GM08714 (cell line): ENCODE measurements around the gene CR1.
"Not testable (repeated sequence)": the region's sequence is repeated elsewhere in the genome, so short reads cannot be mapped to it uniquely, and the experiment has no call there.

Source experiments
- H3K4me3 ChIP-seq: fragments of 200-500 bp; sonication (Bioruptor generic); 2 replicates; pipeline ENCODE4 v1.5.1; 2014; ENCODE audit warnings: mild to moderate bottlenecking, low read length, inconsistent platforms
- ZNF274 ChIP-seq: IDR thresholded peaks from 2 replicates; pipeline ENCODE4 v1.6.1; 2012; ENCODE audit warnings: mild to moderate bottlenecking, low read depth, low read length

CR1 gene

GRCh38 chr1:207494171-207494570, 1.8 kb upstream of the CR1 start:
- no peak for TF ChIP-seq ZNF274
- H3K4me3 ChIP-seq = no peak overlapping the region

GRCh38 chr1:207495281-207495680, 676 bp upstream of the CR1 start:
- peak overlapping the region; percentile 64; the same call in 1 of the 2 replicates for H3K4me3 ChIP-seq

GRCh38 chr1:207497941-207498340, 2.0 kb downstream of the CR1 start:
- TF ChIP-seq ZNF274 = no peak
- no peak overlapping the region; the same call in 1 of the 2 replicates for H3K4me3 ChIP-seq

- TF ChIP-seq ZNF274 = no peak
- no peak overlapping the region for H3K4me3 ChIP-seq
Observed at GRCh38 chr1:207499573-207499972, 3.6 kb downstream of the CR1 start.

DNA sequence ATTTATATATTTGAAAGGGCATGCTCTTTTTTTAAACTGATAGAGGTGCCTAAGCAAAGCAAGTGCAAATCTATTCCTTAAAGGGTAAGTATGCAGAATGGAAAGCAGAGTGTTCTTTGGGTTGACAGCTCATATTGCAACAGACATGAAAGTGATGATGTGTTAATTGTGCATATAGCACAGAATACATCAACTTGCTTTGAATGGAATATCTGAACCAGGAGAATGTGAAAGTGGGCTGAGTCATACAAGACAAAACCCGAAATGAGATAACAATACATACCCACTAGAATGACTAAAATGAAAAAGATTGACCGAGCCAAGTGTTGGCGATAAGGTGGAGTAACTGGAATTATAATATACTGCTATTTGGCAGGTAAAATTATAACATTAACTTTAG, 4.3 kb downstream of the CR1 start:
- TF ChIP-seq ZNF274 = no peak
- H3K4me3 ChIP-seq = no peak overlapping the region

DNA sequence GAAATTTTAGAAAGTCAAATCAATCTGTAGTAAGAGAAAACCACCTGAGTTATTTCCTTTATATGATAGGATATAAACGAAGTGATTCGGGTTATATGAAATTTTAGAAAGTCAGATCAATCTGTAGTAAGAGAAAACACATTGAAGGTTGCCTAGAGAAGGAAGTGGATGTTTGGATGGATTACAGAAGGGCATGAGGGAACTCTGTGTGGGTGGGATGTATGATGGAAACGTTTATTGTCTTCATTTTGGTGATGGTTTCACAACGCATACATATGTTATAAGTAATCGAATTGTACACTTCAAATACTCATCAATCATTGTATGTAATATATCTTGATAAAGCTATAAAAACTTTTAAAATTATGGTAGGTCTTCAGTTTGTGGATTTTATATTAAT, 5.1 kb downstream of the CR1 start:
- no peak for TF ChIP-seq ZNF274
- no peak overlapping the region for H3K4me3 ChIP-seq

DNA sequence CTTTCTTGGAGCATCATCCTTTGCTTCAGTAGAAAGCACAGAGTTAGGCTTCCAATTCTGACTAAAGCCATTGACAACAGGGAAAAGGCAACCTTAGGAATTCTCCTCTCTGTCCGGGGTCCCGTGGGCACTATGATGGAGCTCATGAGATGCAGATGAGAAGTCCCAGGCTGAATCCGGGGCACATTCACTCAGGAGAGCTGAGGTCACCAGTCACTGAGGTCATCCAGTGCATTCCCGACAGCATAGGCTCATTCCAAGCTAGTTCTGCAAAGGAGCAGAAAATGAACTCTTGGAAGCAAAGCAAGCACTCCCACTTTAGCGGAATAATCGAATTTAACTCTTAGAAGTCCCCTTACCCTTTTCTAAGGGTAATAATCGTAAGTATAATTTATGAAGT, 6.8 kb downstream of the CR1 start:
- TF ChIP-seq ZNF274 = no peak
- no peak overlapping the region for H3K4me3 ChIP-seq

DNA sequence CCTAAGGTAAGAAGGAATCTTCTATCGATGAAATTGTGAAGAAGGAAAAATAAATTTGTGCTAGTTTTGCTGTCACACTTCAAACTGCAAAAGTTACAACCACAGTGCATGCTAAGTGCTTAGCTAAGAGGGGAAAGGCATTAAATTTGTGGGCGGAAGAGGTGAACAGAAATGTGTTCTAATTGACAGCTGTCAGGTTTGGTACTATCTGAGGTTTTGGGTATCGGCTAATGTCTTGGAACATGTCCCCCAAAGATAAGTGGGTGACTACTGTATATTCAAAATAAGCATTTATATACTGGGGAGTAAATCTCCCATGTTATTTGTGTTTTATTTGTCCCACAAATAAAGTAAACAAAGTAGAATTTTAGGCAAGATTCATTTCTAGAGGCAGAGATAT, 8.0 kb downstream of the CR1 start:
- H3K4me3 ChIP-seq = no peak overlapping the region
- no peak for TF ChIP-seq ZNF274

DNA sequence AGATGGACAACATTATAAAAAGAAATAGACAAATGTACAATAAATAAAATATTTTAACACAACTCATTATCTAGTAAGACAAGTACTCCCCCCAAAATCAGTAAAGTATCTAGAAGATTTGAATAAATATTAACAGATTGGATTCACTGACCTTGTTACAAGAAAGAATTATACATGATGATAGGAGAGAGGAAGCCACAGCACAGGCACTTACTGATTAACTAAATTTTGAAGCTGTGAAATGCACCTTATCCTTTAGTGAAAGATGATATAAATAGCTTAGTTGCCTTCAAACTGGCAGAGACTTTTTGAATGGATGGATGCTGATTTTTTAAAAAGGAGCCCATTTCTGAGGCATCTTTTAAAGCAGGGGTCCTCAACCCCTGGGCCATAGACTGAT, 8.5 kb downstream of the CR1 start:
- H3K4me3 ChIP-seq = no peak overlapping the region
- no peak for TF ChIP-seq ZNF274

- no peak overlapping the region for H3K4me3 ChIP-seq
- TF ChIP-seq ZNF274 = no peak
Observed at GRCh38 chr1:207510444-207510843, 14.5 kb downstream of the CR1 start.

GRCh38 chr1:207514890-207515289, 18.9 kb downstream of the CR1 start:
- no peak overlapping the region for H3K4me3 ChIP-seq
- TF ChIP-seq ZNF274 = no peak

- no peak for TF ChIP-seq ZNF274
- H3K4me3 ChIP-seq = no peak overlapping the region
Observed at GRCh38 chr1:207516729-207517128, 20.8 kb downstream of the CR1 start.

- no peak for TF ChIP-seq ZNF274
- H3K4me3 ChIP-seq = no peak overlapping the region
Observed at GRCh38 chr1:207518608-207519236, 22.8 kb downstream of the CR1 start.

DNA sequence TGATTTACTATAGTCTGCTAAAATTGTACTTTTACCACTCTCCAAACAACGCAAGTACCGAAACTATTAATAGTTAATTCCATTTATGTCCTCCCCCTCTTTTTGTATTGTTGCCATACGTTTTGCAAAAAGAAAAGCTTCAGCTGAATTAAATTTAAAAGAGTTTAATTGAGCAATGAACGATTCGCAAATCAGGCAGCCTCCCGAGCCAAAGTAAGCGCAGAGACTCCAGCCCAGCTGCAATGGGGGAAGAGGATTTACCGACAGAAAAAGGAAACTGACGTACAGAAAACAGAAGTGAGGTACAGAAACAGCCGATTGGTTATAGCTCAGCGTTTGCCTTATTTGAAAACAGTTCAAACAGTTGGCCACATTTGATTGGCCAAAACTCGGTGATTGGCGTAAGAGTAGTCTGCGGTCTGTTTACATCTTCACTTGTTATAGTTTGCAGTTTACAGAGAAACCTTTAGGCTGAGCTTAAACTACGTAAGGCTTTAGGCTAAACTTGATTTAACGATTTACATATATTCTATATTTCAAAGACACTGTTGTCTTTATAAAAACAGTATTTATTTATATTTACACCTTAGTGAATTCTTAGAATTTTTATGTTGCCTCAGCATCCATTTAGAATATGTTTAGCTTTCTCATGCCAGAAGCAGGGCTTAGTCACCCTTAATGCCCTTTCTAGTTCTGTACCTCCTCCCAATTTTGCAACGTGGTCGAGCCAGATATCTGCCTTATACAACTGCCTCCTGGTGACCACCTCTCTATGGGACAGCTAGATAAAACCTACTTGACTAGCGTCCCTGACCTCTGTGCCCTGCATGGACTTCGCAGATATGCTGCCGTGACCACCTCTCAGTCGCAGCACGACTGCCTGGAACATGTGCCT, 23.8 kb downstream of the CR1 start:
- TF ChIP-seq ZNF274 = no peak
- H3K4me3 ChIP-seq = no peak overlapping the region

DNA sequence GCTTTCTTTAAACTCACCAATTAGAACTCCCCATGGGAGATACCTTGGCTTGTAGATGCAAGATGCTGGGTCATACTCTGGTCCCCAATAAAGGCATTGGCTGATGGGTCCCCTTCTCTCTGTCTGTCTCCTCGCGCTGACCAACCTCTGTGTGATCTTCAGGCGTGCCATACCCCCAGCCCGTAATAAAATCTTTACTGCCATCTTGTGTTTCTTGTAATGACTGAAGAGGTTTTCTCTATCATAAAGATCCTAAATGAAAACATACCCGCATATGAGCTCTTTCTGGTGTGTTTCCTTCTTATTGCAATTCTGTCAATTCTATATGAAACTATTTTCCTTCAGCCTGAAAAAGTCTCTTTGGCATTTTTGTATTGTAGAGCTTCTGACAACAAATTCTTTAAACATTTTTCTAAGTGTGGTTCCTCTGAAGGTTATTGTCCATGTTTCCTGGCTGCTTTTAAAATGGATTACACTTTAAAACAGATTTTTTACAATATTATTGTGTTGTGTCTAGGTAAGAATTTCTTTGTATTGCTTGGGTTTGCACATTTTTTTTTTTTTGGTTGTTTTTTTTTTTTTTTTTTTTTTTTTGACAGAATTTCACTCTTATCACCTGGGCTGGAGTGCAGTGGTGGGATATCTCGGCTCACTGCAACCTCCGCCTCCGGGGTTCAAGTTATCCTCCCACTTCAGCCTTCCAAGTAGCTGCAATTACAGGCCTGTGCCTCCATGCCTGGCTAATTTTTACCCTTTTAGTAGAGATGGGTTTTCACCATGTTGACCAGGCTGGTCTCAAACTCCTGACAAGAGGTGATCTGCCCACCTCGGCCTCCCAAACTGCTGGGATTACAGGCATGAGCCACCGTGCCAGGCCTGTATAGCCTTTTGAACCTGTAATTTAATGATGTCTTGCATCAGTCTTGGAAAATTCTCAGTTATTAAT, 24.7 kb downstream of the CR1 start:
- H3K4me3 ChIP-seq = not testable (repeated sequence)

- not testable (repeated sequence) for H3K4me3 ChIP-seq
Observed at GRCh38 chr1:207525239-207525638, 29.3 kb downstream of the CR1 start.

DNA sequence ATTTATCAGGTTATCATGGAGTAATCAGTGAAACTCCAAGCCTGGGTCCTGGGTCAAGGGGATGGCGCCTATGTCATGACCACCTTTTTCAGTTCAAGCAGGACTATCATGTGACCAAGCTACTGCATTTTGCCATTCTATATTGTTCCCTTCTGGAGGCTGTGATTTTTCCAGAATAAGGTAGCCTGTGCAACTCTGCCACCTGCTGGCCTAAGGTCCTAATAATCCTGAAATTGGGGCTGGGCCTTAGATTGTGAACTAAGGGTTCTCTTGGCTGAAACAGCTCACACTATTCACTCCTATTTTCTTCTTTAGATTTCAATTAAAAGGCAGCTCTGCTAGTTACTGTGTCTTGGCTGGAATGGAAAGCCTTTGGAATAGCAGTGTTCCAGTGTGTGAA, 32.4 kb downstream of the CR1 start:
- not testable (repeated sequence) for H3K4me3 ChIP-seq

DNA sequence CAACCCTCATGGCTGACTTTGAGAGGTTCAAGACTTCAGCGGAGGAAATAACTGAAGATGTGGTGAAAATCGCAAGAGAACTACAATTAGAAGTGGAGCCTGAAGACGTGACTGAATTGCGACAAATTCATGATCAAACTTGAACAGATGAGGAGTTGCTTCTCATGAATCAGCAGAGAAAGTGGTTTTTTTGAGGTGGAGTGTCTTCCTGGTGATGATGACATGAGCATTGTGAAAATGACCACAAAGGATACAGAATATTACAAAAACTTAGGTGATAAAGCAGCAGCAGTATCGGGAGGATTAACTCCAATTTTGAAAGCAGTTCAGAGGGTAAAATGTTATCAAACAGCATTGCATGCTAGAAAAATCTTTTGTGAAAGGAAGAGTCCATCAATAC, 40.3 kb downstream of the CR1 start:
- H3K4me3 ChIP-seq = not testable (repeated sequence)

- H3K4me3 ChIP-seq = not testable (repeated sequence)
Observed at GRCh38 chr1:207546677-207547357, 50.9 kb downstream of the CR1 start.
